ENCODE results near the gene CCDC194. TPM values are rescaled to one million over a fixed set of nuclear protein-coding genes. Genes with fewer than 3 reads are reported as not detected.

The CCDC194 gene
- total RNA-seq, 2 experiments from 2014 or later: 4.9 to 7.0 TPM

Other genes starting within 250 kb of the CCDC194 start
- gene USE1, start 178.8 kb downstream of the CCDC194 start, total RNA-seq: 10 to 100 TPM; 19.9 to 20.4 TPM
- 10 to 100 TPM; 20.9 to 22.6 TPM for gene OCEL1, start 168.0 kb downstream of the CCDC194 start, total RNA-seq
- gene NR2F6, start 148.3 kb downstream of the CCDC194 start, total RNA-seq: 1 to 10 TPM; 5.7 to 6.5 TPM
- under 1 TPM; 0.38 to 0.45 TPM for gene USHBP1, start 129.5 kb downstream of the CCDC194 start, total RNA-seq
- 100 to 1,000 TPM in 1 of 2 experiments, 10 to 100 TPM in 1; 98.5 to 100 TPM for gene BABAM1, start 126.8 kb downstream of the CCDC194 start, total RNA-seq
- 1 to 10 TPM; 7.6 to 8.2 TPM for gene ANKLE1, start 112.3 kb downstream of the CCDC194 start, total RNA-seq
- 10 to 100 TPM; 10.6 to 12.2 TPM for gene ABHD8, start 90.8 kb downstream of the CCDC194 start, total RNA-seq
- gene MRPL34, start 88.3 kb downstream of the CCDC194 start, total RNA-seq: 10 to 100 TPM; 82.8 to 98.3 TPM
- gene DDA1, start 84.6 kb downstream of the CCDC194 start, total RNA-seq: 10 to 100 TPM; 58.6 to 61.2 TPM
- gene ANO8, start 59.3 kb downstream of the CCDC194 start, total RNA-seq: 10 to 100 TPM; 20.2 TPM
- 10 to 100 TPM; 30.2 to 34.2 TPM for gene GTPBP3, start 56.6 kb downstream of the CCDC194 start, total RNA-seq
- not detected for gene PLVAP, start 16.9 kb downstream of the CCDC194 start, total RNA-seq
- gene BST2, start 11.4 kb upstream of the CCDC194 start, total RNA-seq: 100 to 1,000 TPM; 288 to 301 TPM
- 10 to 100 TPM; 44.5 to 45.3 TPM for gene MVB12A, start 25.9 kb upstream of the CCDC194 start, total RNA-seq
- not detected for gene TMEM221, start 54.5 kb upstream of the CCDC194 start, total RNA-seq
- not detected for gene NXNL1, start 66.7 kb upstream of the CCDC194 start, total RNA-seq
- 1 to 10 TPM; 3.6 to 4.1 TPM for gene SLC27A1, start 76.3 kb upstream of the CCDC194 start, total RNA-seq
- gene PGLS, start 117.5 kb upstream of the CCDC194 start, total RNA-seq: 10 to 100 TPM; 65.0 to 65.9 TPM
- 10 to 100 TPM; 36.1 to 38.9 TPM for gene COLGALT1, start 161.5 kb upstream of the CCDC194 start, total RNA-seq